Ascending aorta (tissue), 2 donors: ENCODE measurements around the gene EXOC1L. TPM values are rescaled to one million over a fixed set of nuclear protein-coding genes. Genes with fewer than 3 reads are reported as not detected.
"Not testable (repeated sequence)": the region's sequence is repeated elsewhere in the genome, so short reads cannot be mapped to it uniquely, and the experiment has no call there.

ENCODE experiments used
- DNase-seq, 2 donors: peaks; one replicate each; pipeline ENCODE4 v3.0.0-alpha.2; 2019; ENCODE audit warnings: low spot score in 2 of 2
- H3K27ac ChIP-seq, 2 donors: fragments of 200-600 bp; sonication (generic); one replicate each; pipeline ENCODE4 v1.5.1; 2016 to 2017; ENCODE audit warnings: mild to moderate bottlenecking in 1 of 2
- H3K27me3 ChIP-seq: fragments of 200-600 bp; sonication (generic); one replicate; pipeline ENCODE4 v1.5.1; 2017
- H3K36me3 ChIP-seq, 2 donors: fragments of 200-600 bp; sonication (generic); one replicate each; pipeline ENCODE4 v1.5.1; 2016
- H3K4me1 ChIP-seq, 2 donors: fragments of 200-600 bp; sonication (generic); one replicate each; pipeline ENCODE4 v1.5.1; 2016 to 2017; ENCODE audit warnings: mild to moderate bottlenecking in 1 of 2
- H3K4me3 ChIP-seq, 2 donors: fragments of 200-600 bp; sonication (generic); one replicate each; pipeline ENCODE4 v1.5.1; 2016 to 2017; ENCODE audit warnings: mild to moderate bottlenecking in 1 of 2
- H3K9me3 ChIP-seq, 2 donors: fragments of 200-600 bp; sonication (generic); one replicate each; pipeline ENCODE4 v1.5.1; 2016
- CTCF ChIP-seq, 3 experiments: fragments of 200-600 bp in 2 of 3; fragments of 450-650 bp in 1 of 3; sonication (generic) in 2 of 3; IDR thresholded peaks; one replicate each; pipeline ENCODE4 v1.5.1; 2016 to 2019; ENCODE audit warnings: antibody characterized with exemption in 3 of 3, mild to moderate bottlenecking in 1 of 3, moderate library complexity in 1 of 3
- intact Hi-C: fragments of 100-400 bp; cut with DNase I; formaldehyde crosslinking; loops from one replicate; pipeline ENCODE4 v1.15.1; 2023
- total RNA-seq: library from RNA; depleted of rRNA; stranded (reverse); fragments of >200 nt; gene quantifications from one replicate; pipeline ENCODE4 v1.1.0, GENCODE V29; 2016

Gene EXOC1L
- total RNA-seq, 1 donor from 2014 or later = not detected

- Histone ChIP-seq H3K4me1 (no peaks in the 10 kb centered on the region), H3K36me3 (no peaks in the 10 kb centered on the region), H3K27ac (no peak overlapping the region), H3K9me3 (no peaks in the 10 kb centered on the region), H3K27me3 (no peaks in the 10 kb centered on the region), H3K4me3 (no peak overlapping the region)
- no peak for TF ChIP-seq CTCF (IDR thresholded peaks at IDR 0.05)
- intact Hi-C loops = no loop called here
- no peak for DNase-seq
Observed at GRCh38 chr4:55838356-55838755, 18.8 kb downstream of the EXOC1L start.

- no peaks in the 10 kb centered on the region for H3K27me3 ChIP-seq
- no peak overlapping the region for H3K27ac ChIP-seq
- no peaks in the 10 kb centered on the region for H3K9me3 ChIP-seq
- no peak for DNase-seq
- intact Hi-C loops = no loop called here
- no peaks in the 10 kb centered on the region for H3K36me3 ChIP-seq
- no peak overlapping the region for H3K4me3 ChIP-seq
- TF ChIP-seq CTCF (IDR thresholded peaks at IDR 0.05) = no peak
- H3K4me1 ChIP-seq = no peaks in the 10 kb centered on the region
Observed at GRCh38 chr4:55838952-55839351, 19.4 kb downstream of the EXOC1L start.

- Histone ChIP-seq H3K27me3 (no peaks in the 10 kb centered on the region), H3K4me1 (no peaks in the 10 kb centered on the region), H3K27ac (no peak overlapping the region), H3K9me3 (no peaks in the 10 kb centered on the region), H3K4me3 (no peak overlapping the region), H3K36me3 (no peaks in the 10 kb centered on the region)
- DNase-seq = no peak
- no peak for TF ChIP-seq CTCF (IDR thresholded peaks at IDR 0.05)
- intact Hi-C loops = no loop called here
Observed at GRCh38 chr4:55840956-55841355, 21.4 kb downstream of the EXOC1L start.

GRCh38 chr4:55841373-55842239, 22.0 kb downstream of the EXOC1L start:
- H3K4me1 ChIP-seq, H3K27me3 ChIP-seq, H3K9me3 ChIP-seq, DNase-seq, H3K27ac ChIP-seq, H3K4me3 ChIP-seq, H3K36me3 ChIP-seq, intact Hi-C loops: not testable (repeated sequence)

- intact Hi-C loops, H3K27ac ChIP-seq, DNase-seq: not testable (repeated sequence)
Observed at GRCh38 chr4:55842312-55842711, 22.7 kb downstream of the EXOC1L start.

GRCh38 chr4:55849724-55850123, 30.1 kb downstream of the EXOC1L start:
- no peak for TF ChIP-seq CTCF (IDR thresholded peaks at IDR 0.05)
- Histone ChIP-seq H3K27me3 (no peaks in the 10 kb centered on the region), H3K27ac (no peak overlapping the region), H3K36me3 (no peaks in the 10 kb centered on the region), H3K9me3 (no peaks in the 10 kb centered on the region), H3K4me3 (no peak overlapping the region), H3K4me1 (peaks cover 0 to under 1% of the 10 kb centered on the region in 2 donors)
- intact Hi-C loops = loop anchor here (5.0 kb wide), 2 partner anchors 502 to 683 kb away; partner anchors contain the start of gene SRD5A3
- DNase-seq = no peak

More at GRCh38 chr4:55842312-55842711, 22.7 kb downstream of the EXOC1L start:
- H3K27me3 ChIP-seq, H3K4me1 ChIP-seq, H3K36me3 ChIP-seq, H3K4me3 ChIP-seq, H3K9me3 ChIP-seq: not testable (repeated sequence)
